NCI-H187 treated with DMSO at 0.1 percent for 48 hours (cell line): Measurements from ENCODE around the gene MEX3D.
"Not testable (repeated sequence)": the region's sequence is repeated elsewhere in the genome, so short reads cannot be mapped to it uniquely, and the experiment has no call there.

Source experiments
- DNase-seq: peaks from one replicate; lab custom pipeline; 2025; lab: John Stamatoyannopoulos, UW

The MEX3D gene

DNA sequence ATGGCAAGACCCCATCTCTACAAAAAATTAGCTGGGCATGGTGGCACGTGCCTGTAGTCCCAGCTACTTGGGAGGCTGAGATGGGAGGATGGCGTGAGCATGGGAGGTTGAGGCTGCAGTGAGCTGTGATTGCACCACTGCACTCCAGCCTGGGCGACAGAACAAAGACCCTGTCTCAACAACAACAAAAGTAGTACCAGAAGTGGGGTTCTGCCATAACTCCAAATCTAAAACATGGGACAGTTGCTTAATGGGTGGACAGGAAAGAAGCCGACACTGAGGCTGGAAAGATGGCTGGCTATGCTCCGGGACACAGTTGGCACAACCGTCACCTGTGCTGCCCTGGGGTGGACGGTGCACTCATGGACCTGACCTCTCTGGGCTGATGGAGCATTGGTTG lies 32.4 kb downstream of the MEX3D start:
- not testable (repeated sequence) for DNase-seq

DNA sequence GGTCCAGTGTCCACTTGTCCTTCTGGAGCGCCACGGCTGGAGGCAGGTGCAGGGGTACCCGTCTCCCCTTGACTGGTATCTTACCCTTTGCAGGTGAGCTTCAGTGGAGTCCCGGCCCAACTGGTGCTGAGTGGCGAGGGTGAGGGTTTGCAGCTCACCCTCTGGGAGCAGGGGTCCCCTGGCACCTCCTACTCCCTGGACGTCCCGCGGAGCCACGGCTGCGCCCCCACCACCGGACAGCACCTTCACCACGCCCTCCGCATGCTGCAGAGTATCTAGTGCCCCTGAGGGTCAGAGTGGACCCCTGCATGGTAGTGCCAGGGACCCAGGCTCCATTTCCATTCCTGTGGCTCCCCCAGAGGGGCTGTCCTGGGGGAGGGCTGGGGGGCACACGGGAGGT lies 33.2 kb downstream of the MEX3D start:
- no peak for DNase-seq

DNA sequence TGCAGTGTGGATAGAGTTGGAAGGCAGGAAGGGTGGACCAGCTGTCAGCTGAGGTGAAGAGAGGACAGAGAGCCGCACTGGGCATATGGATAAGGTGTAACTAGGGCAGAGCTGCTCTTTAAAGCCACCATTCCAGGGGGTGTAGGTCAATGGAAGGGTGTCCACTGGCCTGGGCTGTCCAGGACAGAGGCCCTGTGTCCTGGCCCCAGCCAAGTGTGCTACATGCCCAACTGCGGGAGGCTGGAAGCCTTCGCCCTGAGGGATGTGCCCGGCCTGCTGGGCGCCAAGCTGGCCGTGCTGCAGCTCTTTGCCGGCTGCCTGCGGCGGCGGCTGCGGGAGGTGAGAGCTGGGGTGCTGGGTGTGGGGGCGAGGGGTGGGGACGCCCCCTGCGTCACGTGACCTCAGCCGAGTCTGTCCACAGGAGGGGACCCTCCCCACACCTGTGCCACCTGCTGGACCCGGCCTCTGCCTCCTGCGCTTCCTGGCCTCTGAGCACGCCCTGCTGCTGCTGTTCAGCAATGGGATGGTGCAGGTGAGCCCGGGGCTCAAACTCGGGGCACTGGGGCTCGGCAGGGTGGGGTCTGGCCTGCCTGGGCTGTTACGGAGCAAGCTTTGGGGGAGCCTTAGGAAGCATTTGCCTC lies 34.5 kb downstream of the MEX3D start:
- DNase-seq = no peak

DNA sequence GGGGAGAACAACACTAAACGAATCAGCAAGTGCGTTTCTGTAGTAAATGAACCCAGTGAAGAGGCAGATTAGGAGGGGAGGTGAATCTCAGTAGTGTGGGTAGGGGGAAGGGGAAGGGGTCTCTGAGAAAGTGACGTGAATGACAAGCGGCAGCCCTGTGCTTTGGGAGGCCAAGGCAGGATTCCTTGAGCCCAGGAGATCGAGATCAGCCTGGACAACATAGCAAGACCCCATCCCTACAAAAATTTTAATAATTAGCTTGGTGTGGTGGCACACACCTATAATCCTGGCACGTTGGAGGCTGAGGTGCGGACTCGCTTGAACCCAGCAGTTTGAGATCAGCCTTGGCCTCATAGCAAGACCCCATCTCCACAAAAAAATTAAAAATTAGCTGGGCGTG lies 36.1 kb downstream of the MEX3D start:
- DNase-seq = no peak

DNA sequence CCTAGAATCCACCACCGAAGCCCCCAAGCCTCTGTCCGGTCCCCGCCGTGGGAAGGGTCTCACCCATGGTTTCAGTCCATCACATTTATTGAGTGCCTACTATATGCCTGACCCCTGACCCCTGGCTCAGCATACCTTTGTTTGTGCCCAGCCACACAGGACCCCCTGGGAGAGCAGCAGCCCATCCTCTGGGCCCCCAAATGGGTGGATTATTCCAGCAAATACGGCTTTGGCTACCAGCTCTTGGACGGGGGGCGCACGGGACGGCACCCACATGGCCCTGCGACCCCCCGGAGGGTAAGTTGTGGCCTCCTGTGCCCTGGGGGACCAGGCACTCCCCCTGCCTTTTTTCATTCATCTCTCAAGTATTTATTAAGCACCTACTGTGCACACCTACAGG lies 36.5 kb downstream of the MEX3D start:
- DNase-seq = no peak

DNA sequence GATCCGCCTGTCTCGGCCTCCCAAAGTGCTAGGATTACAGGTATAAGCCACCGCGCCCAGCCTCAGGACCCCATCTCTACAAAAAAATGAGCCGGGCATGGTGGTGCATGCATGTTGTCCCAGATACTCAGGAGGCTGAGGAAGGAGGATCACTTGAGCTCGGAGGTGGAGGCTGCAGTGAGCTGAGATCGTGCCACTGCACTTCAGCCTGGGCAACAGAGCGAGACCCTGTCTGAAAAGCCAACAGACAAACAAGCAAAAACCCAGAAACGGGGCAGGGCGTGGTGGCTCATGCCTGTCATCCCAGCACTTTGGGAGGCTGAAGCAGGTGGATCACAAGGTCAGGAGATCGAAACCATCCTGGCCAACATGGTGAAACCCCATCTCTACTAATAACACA lies 37.3 kb downstream of the MEX3D start:
- DNase-seq = not testable (repeated sequence)

DNA sequence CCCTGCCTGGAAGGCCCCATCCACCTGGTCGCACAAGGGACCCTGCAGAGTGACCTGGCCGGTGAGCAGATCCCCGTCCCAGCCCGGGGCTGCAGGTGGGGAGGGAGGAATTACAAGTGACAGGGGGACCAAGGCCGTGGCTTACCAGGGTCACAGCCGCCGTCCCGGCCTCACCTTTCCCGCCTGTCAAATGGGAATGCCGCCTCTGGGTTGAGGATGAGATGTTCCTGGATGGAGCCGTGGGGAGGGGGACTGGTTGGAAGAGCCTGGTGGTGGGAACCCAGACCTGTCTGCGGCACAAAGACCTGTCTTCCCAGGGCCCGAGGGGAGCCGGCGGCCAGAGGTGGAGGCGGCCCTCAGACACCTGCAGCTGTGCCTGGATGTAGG lies 38.7 kb downstream of the MEX3D start:
- DNase-seq = no peak

DNA sequence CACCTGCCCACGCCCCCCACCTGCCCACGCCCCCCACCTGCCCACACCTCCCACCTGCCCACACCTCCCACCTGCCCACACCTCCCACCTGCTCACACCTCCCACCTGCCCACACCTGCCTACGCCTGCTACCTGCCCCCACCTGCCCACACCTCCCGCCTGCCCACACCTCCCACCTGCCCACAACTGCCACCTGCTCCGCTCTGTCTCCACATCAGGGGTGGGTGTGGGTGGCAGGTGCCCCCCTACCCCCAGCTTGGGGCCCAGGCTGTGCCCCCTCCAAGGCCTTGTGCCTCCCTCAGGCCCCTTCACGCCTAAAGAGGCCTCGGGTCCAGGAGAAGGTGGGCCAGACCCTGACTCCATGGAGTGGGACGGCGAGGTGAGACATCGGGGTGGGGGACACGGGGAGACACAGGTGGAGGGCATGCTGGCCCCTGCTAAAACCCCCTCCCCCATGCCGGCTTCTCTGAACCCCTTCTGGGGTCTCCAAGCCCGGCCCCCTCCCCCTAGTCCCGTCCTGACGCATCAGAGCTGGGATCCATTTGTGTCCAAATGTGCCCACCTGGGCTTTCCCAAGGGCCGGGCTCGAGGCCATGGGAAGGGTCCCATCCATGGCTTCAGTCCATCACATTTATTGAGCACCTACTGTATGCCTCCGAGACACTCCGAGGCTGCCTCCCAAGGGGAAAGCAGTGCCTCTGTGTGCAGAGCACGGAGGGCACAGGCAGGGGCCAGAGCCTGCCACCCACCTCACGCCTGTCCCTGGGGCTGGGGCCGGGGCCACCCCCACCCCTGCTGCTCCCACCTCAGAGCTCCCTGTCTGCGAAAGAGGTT lies 39.3 kb downstream of the MEX3D start:
- DNase-seq = no peak

DNA sequence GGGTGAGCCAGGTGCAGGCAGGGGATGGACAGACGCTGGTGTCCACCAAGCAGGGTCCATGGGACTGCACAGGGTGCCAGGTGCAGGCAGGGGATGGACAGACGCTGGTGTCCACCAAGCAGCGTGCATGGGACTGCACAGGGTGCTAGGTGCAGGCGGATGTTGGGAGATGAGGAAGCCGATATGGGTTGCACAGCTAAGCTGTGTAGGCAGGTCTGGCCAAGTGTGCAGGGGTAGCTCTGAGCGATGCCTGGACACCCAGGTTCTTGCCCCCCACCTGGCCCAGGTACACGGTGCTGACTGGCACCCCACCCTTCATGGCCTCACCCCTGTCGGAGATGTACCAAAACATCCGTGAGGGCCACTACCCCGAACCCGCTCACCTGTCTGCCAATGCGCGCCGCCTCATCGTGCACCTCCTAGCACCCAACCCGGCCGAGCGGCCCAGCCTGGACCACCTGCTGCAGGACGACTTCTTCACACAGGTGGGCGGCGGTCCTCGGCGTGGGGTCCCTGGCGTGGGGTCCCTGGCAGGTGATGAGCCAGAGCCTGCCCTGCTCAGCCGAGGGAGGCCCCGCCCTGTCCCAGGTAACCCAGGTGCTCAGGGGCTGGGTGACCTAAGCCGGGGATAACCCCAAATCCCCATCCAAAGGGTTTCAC lies 40.3 kb downstream of the MEX3D start:
- DNase-seq = no peak

DNA sequence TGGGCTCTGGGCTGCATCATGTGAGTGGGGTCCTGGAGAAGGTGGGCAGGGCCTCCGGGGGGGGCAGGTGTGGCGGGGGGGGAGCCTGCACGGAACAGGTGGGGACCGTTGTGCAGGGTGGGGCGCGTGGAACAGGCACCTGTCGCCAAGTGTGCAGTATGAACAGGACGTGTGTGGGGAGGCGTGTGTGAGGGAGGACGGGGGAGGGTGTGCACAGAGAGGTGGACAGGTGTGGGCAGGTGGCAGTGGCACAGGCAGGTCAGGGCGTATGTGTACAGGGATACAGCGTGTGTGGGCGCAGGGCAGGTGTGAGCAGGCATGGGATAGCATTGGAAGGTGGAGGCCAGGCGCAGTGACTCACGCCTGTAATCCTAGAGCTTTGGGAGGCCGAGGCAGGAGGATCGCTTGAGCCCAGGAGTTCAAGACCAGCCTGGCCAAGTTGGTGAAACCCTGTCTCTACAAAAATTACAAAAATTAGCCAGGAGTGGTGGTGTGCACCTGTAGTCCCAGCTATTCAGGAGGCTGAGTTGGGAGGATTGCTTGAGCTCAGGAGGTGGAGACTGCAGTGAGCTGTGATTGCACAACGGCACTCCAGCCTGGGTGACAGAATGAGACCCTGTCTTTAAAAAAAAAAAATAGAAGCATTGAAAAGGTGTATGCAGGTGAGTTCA lies 41.0 kb downstream of the MEX3D start:
- DNase-seq = no peak

DNA sequence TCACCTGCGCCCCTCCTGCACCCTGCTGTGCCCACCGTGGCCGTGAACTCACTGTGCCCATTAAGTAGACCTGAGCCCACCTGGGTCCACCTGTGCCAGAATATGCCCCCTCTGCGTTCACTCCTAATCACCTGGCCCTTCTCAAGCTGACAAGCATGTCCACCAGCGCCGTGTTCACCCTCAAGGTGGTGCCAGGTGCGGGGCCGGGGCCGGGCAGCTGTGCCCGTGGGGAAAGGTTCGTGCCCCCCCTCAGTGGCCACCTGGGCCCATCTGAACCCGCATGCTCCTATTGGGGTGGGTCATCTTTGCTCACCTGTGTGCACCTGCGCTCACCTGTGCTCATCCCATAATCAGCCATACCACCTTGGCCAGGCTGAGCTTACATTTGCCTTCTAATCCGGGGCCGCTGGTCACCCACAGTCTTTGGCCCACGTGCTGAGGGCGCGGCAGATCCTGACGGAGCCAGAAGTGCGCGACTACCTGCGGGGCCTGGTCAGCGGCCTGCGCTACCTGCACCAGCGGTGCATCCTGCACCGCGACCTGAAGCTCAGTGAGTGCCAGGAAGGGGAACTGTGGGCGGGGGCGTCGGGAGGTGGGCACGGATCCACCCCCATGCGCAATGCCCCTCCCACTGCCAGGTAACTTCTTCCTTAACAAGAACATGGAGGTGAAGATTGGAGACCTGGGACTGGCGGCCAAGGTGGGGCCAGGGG lies 41.9 kb downstream of the MEX3D start:
- DNase-seq = no peak

DNA sequence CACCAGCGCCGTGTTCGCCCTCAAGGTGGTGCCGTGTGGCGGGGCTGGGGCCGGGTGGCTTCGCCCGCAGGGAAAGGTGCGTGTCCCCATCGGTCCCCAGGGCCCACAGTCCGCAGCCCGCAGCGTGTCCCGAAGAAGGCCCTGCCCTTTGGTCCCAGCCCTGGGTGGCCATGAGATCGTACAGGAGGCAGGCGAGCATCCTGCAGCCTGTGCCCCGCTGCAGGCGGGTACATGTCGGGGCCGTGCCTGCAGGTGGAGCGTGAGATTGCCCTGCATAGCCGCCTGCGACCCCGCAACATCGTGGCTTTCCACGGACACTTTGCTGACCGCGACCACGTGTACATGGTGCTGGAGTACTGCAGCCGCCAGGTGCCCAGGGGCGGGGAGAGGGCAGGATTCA lies 42.8 kb downstream of the MEX3D start:
- DNase-seq = no peak

DNA sequence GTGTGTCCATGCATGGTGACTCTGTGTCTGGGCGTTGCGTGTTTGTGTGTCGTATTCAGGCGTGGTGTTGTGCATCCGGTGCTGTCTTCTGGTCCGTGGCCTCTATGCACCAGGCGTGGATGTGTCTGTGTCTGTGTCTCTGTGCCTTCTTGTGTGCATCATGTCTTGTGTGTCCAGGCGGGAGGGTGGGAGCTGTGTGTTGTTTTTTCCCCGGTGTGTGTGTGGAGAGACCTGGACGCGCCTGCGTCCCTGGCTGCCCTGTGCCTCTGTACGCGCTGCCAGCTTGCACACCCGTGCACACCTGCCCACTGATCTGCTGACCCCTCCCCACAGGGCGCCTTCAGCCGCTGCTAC lies 43.2 kb downstream of the MEX3D start:
- DNase-seq = no peak

DNA sequence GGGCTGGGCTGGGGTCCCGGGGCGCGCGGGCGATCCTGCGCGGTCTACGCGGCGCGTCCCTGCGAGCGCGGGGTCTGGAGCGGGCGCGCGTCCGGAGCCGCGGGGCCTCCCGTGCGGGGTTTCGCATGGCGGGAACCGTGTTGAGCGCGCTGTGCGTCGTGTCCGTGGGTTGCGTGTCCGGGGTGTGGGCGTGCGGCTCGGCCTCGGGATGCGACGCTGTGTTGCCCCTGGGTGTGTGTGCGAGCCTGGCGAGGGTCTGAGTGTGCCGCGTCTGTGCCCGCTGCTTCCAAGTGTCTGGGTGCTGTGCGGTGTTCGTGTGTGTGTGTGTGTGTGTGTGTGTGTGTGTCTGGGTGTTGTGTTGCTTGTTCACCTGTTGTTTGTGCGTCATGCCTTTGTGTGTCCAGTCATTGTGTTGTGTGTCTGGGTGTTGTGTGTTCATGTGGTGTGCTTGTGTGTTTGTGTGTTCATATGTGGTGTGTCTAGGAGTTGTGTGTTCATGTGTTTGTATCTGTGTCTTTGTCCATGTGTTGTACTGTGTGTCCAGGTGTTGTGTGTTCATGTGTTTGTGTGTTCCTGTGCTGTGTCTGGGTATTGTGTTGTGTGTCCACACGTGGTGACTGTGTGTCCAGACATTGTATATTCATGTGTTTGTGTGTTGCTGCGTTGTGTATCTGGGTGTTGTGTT lies 43.7 kb downstream of the MEX3D start:
- no peak for DNase-seq

DNA sequence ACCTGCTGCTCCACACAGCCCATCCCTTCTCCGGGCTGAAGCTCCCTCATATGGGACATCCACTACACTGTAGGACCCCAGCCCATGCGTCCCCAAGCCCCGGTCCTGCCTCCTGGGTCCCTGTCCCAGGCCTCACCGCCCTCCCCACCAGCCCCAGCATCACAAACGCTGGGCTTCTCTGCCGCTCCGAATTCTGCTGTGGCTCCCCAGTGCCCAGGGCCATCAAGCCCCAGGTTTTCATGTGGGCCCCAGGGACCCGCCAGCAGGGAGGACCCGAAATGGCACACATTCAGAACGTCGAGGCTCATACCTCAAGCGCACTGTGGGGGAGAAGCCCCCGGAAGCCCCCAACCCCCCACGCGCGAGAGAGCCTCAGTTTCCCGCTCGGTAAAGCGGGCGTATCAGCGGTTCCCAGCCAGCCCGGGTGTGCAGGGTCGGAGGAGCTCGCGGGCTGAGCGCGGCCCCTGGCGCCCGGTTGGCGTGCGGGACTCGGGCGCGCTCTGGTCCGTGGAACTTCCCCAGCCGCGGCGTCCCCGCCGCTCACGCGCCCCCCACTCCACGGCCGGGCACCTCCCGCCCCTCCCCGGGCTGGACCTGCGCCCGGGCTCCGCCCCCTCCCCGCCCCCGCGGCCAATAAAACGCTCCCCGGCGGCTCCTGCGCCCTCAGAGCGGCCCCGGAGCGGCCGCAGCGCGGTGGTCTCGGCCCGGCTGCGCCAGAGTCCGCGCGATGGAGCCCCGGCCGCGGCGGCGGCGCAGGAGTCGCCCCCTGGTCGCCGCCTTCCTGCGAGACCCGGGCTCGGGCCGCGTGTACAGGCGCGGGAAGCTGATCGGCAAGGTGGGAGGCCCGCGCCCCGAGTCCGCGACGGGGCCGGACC lies 44.5 kb downstream of the MEX3D start, which contains the start of gene PLK5:
PLK5 (plus strand) TSS at position 666 of the 875 bp plus-strand sequence. CDS start 2,920 bp downstream, outside the sequence.
- DNase-seq = no peak

DNA sequence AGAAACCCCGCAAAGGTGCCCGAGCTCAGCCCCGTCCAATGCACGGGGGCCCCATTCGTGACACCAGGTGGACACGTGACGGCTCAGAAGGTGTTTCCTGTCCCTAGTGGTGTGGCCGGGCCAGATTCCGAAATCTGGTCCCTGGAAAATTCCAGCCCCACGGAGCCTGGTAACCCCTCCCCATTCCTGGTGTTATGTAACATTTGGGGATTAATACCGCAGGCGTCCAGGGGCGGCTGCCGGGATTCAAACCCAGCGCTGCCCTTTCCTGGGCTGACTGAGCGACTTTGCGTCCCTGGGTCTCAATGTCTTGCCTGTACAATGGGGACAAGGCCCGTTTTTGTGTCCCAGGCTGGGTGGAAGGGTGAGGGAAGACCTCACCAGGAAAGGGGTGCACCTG lies 45.3 kb downstream of the MEX3D start:
- DNase-seq = no peak

DNA sequence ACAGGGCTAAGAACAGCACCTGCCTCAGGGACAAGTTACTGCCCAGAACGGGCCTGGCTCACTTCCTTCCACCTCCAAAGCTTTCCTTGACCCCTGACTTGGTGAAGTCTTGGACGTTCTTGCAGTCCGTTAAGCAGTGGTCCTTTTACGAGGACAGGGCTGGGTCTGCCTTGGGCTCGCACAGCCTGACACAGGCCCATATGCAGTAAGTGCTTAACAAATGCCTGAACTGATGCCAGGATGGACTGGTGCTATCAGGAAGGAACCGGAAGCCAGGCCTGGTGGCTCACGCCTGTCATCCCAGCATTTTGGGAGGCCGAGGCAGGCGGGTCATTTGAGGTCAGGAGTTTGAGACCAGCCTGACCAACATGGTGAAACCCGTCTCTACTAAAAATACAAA lies 46.1 kb downstream of the MEX3D start:
- no peak for DNase-seq

DNA sequence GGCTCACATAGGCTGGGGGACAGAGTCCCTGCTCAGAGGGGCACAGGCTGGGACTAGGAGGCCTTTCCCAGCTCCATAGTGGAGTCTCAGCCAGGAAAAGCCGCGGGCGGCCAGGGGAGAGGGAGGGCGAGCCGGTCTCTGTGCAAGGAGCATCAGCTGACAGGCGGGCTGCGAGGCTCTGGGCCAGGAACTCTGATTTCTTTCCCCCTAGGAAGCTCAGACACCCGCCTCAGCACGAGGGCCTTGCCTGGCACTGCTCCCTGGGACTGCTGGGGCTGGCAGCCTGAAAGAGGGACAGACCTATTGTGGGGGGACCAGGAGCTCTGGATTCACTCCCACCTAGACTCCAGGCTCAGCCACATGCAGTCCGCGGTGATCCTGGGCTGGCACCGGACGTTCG lies 46.5 kb downstream of the MEX3D start:
- no peak for DNase-seq

DNA sequence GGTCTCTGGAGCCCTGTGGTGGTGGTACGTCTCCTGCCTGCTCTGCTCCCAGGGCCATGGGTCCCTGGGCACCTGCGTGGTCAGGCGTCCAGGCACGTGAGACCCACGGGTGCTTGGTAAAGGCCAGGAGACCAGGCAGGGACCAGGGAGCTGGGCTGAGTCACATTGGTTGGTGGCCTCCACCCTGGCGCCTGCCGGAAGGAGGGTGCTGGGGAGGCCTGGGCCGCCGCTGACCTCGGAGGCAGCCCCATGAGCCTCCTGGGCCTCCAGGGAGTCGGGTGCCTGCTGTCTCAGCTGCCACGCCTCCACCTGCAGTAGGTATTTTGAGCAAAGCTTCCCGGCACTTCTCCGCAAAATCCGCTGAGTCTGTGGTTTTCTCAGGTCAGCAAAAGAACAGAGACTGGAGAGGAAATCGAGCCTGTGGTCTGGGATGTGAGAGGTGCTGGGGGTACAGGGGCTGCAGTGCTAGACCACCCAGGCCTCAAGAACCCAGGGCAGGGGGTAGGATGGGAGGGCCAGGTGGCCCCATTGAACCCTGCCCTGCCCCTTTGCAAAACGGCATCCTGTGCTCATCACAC lies 47.8 kb downstream of the MEX3D start:
- no peak for DNase-seq

DNA sequence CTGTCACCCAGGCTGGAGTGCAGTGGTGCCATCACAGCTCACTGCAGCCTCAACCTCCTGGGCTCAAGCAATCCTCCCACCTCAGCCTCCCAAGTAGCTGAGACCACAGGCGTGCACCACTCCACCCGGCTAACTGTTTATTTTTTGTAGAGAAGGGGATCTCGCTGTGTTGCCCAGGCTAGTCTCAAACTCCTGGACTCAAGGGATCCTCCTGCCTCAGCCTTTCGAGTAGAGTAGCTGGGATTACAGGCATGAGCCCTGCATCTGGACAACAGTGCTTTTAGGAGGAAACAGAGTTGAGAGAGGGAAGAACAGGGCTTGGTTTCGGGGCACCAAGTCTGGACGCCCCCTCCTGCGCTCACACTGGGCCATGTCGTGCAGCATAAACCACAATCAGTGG lies 48.3 kb downstream of the MEX3D start:
- DNase-seq = not testable (repeated sequence)
